Stimulated activated CD4-positive, alpha-beta T cell treated with anti-CD3 and anti-CD28 coated beads, TNF-alpha, amount 100 ng/mL, for 1 hour (primary cell): ENCODE measurements around the gene COL7A1.
"Not testable (repeated sequence)": the region's sequence is repeated elsewhere in the genome, so short reads cannot be mapped to it uniquely, and the experiment has no call there.

ENCODE experiments used
- DNase-seq, 3 donors: peaks; one replicate each; pipeline ENCODE4 v3.0.0-alpha.2; 2020; ENCODE audit warnings: low read depth in 3 of 3, low spot score in 1 of 3

The COL7A1 gene

DNA sequence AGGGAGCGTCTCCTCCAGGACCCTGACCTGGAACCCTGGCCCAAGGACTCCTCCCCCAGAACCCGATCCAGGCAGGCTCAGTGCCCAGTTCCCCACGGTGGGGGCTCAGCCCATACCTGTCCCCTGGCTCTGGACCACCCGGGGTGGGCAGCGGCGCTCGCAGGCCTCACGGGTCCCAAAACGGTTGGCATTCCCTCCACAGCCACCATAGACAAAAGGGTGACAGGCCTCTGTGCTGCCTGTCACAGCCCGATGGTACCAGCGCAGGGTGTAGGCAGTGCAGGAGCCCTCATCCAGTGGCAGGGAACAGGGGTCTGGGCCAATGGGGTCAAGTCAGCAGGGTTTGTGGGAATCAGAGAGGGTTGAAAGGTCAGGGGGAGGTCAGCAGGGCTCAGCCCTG, 30.5 kb downstream of the COL7A1 start:
- DNase-seq: no peak

GRCh38 chr3:48564022-48564421, 31.1 kb downstream of the COL7A1 start:
- DNase-seq: no peak

- DNase-seq: no peak
Observed at GRCh38 chr3:48563382-48563918, 31.7 kb downstream of the COL7A1 start, which contains the start of gene UCN2. UCN2 (minus strand) TSS chr3:48563781; CDS start chr3:48563124, 657 bp downstream.

DNA sequence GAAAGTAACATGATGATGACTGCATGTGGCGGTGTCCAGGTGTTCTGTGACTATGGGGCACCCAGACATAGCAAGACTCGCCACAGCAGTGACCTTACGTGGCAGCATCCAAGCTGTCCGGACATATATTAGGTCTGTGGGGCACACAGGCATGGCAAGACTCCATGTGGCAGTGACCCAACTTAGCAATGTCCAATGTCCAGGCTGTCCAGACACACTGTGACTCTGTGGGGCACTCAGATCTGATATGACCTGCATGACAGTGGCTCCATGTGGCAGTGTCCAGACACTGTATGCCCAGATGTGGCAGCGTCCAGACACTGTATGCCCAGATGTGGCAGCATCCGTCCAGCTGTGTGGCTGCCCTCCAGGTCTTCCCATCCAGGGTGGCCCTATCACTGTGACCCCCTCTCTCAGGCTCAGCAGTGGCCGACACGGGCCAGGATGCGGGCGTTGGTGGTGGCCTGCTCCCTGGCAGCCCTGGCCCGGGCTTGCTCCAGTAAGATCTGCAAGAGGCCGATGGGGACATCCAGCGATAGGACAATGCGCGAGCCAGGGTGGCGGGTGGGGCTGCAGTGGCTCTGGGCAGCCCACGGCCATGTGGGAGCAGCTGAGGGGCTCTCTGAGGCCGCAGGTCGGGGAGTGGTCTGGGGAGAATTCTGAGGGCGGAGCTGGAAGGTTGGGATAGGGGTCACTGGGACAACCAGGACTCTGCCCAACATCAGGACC, 32.6 kb downstream of the COL7A1 start:
- no peak for DNase-seq

- DNase-seq: no peak
Observed at GRCh38 chr3:48561045-48561736, 33.9 kb downstream of the COL7A1 start.

GRCh38 chr3:48560648-48561018, 34.5 kb downstream of the COL7A1 start:
- DNase-seq: no peak

GRCh38 chr3:48558493-48559134, 36.5 kb downstream of the COL7A1 start:
- DNase-seq: no peak

DNA sequence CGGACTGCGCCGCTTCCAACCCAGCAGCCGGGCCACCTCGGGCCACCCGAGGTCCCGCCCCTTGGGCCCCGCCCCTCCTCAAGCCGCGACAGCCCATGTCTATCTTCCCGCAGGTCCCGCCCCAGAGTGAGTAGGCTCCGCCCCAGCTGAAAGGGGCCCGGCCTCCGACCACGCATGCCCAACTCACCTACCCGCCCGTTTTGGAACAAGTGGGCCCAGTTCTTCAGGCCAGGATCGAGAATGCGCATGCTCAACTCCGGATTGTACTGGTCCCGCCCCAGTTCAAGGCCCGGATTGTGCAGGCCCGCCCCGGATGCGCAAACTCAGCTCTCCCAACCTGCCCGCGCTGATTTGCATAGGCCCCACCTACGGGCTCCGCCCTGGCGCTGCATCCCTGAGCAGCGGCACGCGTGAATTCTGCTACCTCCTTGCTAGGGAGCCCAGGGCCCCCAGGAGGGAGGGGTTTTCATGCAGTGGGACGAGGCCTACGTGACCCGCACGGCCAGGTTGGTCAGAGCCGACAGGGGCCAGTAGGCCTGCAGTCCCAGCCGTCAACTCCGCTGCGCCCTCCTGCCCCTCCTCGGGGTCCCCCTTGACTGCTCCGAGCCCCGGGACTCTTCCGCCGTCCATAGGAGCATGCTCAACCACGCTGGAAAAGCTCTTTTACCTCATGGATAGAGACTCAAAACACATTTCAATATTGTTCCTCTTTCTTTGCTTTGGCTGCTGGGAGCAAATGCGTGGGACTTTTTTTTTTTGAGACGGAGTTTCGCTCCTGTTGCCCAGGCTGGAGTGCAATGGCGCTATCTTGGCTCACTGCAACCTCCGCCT, 38.1 kb downstream of the COL7A1 start, which contains the start of gene PFKFB4:
Gene PFKFB4, minus strand, starts transcription at position 8 of the 831 bp plus-strand sequence. CDS start 26 bp downstream, outside the sequence.
- peak; percentile 98 to 99 (median 99) for DNase-seq

GRCh38 chr3:48555949-48556795, 39.0 kb downstream of the COL7A1 start:
- no peak for DNase-seq

GRCh38 chr3:48555231-48555948, 39.7 kb downstream of the COL7A1 start:
- DNase-seq: no peak

- no peak for DNase-seq
Observed at GRCh38 chr3:48553886-48554845, 41.0 kb downstream of the COL7A1 start.

GRCh38 chr3:48553361-48553760, 41.8 kb downstream of the COL7A1 start:
- no peak for DNase-seq

GRCh38 chr3:48552111-48552951, 42.8 kb downstream of the COL7A1 start:
- no peak for DNase-seq

DNA sequence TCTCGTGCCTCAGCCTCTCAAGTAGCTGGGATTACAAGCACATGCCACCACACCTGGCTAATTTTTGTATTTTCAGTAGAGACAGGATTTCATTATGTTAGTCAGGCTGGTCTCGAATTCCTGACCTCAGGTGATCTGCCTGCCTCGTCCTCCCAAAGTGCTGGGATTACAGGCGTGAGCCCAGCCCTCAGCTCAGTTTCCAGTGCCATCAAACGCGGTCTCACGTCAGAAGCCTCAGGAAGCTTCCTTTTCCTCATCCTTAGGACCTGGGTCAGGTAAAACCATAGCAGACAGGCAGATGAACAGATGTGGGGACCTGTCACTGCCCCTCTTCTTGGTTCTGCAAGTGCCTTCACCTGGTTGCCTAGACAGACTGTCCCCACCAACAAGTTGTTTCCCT, 43.5 kb downstream of the COL7A1 start:
- DNase-seq: not testable (repeated sequence)

- peak; percentile 63 to 79 (median 70) for DNase-seq
Observed at GRCh38 chr3:48548729-48549705, 46.1 kb downstream of the COL7A1 start.

DNA sequence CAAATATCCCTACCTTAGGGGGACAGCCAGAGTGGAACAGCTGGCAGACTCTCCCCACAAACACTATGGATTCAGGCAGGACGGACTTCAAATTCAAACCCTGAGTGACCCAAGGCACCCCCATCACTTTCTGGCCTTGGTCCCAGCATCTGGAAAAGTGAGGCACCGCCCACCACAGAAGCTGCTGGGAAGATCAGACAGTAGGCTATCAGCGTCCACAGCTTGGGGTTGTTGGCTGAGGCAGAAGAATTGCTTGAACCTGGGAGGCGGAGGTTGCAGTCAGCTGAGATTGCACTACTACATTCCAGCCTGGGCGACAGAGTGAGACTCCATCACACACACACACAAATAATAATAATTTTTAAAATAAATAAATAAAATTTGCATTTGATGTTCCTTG, 47.0 kb downstream of the COL7A1 start:
- no peak for DNase-seq
